NCI-H1436 (cell line): ENCODE measurements around the gene SRSF10.
"Not testable (repeated sequence)": the region's sequence is repeated elsewhere in the genome, so short reads cannot be mapped to it uniquely, and the experiment has no call there.

Source experiments
- DNase-seq: peaks from one replicate; lab custom pipeline; 2025; lab: John Stamatoyannopoulos, UW

SRSF10 gene

DNA sequence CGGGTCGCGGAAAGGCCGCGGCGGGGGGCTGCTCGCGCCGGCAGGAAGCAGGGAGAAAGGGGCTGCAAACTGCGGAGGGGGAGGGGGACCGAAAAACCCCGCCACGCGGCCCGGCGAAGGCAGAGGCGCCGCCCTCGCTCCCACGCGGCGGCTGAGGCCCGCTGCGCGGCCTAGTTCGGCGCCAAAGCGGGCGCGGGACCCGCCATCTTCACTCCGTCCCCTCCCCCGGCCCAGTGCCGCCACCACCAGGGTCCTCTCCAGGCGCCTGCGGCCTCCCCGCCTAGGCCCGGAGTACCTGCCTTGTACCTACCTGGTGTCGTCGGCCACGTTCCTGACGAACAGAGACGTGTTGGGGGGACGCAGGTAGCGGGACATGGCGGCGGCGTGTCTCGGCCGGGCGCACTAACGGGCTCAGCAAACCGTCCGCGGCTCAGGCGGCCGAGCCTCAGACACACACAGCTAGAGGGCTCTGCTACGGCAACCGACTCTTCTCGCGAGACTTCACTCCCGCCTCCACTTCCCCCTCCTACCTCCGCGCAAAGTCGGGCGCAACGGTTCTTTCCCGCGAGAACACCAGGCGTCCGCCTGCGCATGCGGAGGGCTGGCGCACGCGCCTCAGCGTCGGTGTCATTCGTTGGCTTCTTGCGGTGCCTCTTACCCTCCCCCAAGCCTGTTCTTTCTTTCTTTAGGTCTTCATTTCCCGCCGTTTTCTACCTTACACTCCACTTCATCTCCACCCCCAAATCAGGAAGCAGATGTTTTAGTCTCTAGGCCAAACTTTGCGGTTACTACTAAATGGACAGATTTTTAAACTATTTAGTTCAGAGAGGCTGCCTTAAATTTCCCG lies at the start of gene SRSF10:
Gene SRSF10 (minus strand): TSS at position 447 of the 847 bp plus-strand sequence. CDS start 72 bp downstream, at position 375.
- peak; percentile 99 for DNase-seq

DNA sequence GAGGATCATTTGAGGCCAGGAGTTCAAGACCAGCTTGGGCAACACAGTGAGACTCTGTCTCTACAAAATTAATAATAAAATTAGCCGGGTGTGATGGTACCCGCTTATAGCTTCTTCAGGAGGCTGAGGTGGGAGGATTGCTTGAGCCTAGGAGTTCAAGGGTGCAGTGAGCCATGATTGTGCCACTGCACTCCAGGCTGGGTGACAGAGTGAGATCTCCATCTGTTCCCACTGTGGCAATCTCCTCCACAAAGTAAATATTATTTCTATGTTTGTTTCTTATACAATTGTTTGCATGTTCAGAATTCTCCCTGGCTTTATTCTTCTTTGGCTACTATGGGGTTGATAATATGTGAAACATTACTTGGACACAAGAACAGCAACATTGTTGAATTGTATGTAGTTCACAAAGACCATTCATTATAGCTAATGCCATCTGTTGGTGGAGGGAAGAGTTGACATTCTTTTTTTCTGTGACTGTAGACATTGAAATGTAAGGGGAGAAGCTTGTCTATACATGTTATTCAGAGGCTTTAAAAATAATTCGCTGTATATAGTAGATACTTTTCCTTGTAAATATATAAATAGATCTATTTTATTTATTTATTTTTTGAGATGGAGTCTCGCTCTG lies 47.8 kb upstream of the SRSF10 start:
- peak; percentile 27 for DNase-seq

- DNase-seq = no peak
Measured at GRCh38 chr1:24022581-24023361, 42.6 kb upstream of the SRSF10 start.

GRCh38 chr1:24021403-24022266 lies 41.5 kb upstream of the SRSF10 start:
- no peak for DNase-seq

DNA sequence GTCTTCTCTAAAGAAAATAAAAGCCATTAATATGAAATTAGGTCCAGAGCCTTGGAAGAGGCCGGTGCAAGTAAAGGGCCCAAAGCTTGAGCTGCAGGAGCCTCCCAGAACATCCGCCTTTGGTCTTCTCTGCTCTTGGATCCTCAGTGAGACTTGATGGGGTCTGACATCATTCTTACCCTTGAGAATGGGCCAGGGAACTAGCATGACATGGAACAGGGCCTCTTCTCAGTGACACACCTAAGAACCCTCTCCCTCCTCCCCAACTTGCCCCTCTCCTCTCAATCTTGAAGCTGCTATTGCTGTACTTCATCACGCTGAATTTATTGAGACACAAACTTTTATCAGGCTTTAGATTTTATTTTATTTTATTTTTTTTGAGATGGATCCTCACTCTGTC lies 40.3 kb upstream of the SRSF10 start:
- no peak for DNase-seq

- DNase-seq = no peak
Measured at GRCh38 chr1:24020025-24020424, 39.9 kb upstream of the SRSF10 start.

DNA sequence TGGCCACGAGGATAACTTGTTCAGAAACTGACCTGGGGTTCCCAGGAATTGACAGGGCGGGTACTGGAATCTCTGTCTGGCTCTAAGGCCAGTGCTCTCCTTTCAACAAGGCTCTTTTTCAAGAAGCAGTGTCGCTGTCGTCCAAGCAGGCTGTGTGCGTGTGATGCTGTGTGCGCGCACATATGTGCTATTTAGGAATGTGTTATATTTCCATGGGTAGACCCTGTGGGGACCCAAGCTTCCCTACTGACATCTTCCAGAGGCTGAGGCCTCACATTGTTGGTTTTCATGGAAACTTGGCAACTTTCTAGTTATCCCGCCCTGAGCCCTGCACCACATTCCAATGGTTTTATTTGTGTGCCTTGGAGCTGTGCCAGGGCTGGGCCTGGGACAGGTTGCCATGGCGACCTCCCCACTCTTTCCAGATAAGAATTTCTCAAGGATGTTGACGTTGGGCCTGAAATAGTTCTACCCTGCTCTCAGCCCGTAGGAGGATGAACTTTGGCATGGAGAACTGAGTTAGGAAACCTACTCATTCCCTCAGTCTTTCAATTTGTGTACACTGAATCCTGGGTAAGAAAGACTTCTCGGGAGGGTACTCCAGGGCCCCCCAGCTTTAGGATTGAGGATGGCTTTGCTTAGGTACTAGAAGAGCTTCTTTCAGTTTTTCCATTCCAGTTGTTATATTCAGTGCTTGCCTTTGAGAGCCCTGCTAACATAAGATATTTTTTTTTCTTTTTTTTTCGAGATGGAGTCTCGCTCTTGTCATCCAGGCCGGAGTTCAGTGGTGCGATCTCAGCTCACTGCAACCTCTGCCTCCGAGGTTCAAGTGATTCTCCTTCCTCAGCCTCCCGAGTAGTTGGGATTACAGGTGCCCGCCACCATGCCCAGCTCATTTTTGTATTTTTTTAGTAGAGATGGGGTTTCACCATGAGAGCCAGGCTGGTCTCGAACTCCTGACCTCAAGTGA lies 38.8 kb upstream of the SRSF10 start:
- DNase-seq = no peak

DNA sequence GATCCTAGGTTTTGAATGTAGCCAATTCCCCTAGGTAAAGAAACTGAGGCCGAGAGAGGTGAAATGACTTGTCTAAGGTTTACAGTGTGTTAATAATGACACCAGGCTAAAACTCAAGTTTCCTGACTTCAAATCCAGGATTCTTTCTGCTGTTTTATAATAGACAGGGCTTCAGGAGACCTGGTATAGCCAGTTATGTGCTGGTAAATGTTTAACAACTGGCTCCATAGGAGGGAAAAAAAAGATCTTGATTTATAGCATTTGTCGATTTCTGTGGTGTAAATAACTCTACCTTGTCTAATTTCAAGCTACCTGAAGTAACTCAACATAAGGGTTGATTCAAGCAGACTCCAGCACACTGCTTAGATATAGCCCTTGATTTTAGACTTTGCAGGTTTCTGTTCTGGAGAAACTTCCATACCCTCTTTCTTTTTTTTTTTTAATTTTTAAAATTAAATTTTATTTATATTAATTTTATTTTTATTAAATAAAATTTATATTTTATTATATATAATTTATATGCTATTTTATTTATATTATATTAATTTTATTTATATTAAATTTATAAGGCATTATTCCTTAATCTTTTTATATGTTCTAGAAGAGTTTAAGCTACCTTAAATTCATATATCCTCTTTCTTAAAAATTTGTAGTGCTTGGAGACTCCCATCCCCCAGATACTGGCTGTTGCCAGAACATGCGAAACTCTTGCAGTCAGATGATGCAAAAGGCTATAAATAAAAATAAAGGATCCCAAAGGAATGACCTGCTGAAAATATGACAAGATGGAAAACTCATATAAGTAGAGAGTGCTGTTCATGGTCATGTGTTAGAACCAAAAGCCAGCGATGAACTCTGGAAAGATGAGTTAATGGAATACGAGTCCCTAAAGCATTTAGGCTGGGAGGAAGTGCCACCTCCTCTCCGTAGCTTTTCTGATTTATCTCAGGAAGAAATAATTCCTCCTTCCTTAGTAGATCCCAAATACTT lies 35.4 kb upstream of the SRSF10 start:
- no peak for DNase-seq

GRCh38 chr1:24012878-24013277 lies 32.8 kb upstream of the SRSF10 start:
- not testable (repeated sequence) for DNase-seq

- no peak for DNase-seq
Measured at GRCh38 chr1:24010650-24011049, 30.5 kb upstream of the SRSF10 start.

- no peak for DNase-seq
Measured at GRCh38 chr1:24009406-24009805, 29.3 kb upstream of the SRSF10 start.

- peak; percentile 59 for DNase-seq
Measured at GRCh38 chr1:24008574-24009184, 28.6 kb upstream of the SRSF10 start.

DNA sequence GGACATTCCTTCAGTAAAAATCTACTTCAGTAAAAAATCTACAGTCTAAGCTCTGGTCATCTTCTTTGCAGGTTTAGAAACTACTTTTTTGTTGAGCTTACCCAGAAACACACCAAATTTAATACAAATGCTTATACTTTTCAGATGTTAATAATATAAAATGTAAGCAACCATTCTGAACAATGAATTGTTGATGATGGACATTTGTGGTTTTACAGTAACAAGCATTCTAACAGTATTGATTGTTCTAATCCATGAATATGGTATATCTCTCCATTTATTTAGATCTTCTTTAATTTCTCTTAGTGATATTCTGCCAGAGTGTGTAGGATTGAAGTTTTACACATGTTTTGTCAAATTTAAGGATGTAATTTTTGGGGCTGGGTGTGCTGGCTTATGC lies 27.0 kb upstream of the SRSF10 start:
- no peak for DNase-seq

GRCh38 chr1:24005163-24005562 lies 25.0 kb upstream of the SRSF10 start:
- DNase-seq = no peak

DNA sequence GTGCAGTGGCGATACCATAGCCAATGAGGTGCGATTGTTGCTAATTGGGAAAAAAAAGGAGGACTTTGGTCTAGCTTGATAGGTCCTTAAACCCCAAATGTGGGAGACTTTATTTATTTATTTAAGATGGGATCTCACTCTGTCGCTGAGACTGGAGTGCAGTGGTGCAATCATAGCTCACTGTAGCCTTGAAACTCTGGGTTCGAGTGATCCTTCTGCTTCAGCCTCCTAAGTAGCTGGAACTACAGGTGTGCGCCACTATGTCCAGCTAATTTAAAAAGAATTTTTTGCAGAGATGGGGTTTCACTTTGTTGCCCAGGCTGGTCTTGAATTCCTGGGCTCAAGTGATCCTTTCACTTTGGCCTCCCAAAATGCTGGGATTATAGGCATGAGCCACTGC lies 24.0 kb upstream of the SRSF10 start:
- DNase-seq = no peak

- peak; percentile 90 for DNase-seq
Measured at GRCh38 chr1:24003331-24003972, 23.3 kb upstream of the SRSF10 start.

GRCh38 chr1:24002695-24003094 lies 22.6 kb upstream of the SRSF10 start:
- DNase-seq = no peak

DNA sequence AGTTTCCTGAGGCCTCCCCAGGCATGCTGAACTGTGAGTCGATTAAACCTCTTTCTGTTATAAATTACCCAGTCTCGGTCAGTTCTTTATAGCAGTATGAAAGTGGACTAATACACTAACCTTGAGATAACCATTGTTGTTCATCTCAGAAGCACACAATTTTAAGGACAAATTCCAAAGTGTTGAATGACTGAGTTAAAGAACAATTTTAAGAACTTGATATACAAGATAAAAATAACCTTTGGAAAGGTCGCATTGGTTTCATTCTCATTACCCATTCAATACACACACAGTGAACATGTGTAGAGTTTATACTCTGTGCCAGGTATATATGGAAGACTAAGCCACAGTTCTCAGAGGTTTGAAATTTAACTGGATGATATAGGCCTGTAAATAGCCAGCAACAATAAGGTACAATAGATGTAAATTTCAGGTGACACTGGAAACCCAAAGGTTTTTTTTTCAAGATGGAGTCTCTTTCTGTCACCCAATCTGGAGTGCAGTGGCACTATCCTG lies 19.1 kb upstream of the SRSF10 start:
- DNase-seq = no peak
